Neural cell (in vitro differentiated cells): ENCODE measurements around the gene HENMT1. TPM values are rescaled to one million over a fixed set of nuclear protein-coding genes. Genes with fewer than 3 reads are reported as not detected.

Experiments
- H2AFZ ChIP-seq: fragments of 200-600, 300-800 bp; sonication (generic), shearing (Covaris generic); 2 replicates; pipeline ENCODE4 v1.6.0; 2014; ENCODE audit warnings: low read depth, mild to moderate bottlenecking, antibody characterized with exemption, low read length, moderate library complexity
- H3F3A ChIP-seq: fragments of 200-600 bp; shearing (Covaris generic); 2 replicates; pipeline ENCODE4 v1.6.1; 2016; ENCODE audit warnings: mild to moderate bottlenecking, moderate library complexity, mixed read lengths, antibody characterized with exemption, low read length; ENCODE audit not compliant: insufficient read depth, poor library complexity, severe bottlenecking
- H3K27ac ChIP-seq: fragments of 200-600, 300-800 bp; sonication (generic), shearing (Covaris generic); 2 replicates; pipeline ENCODE4 v1.5.1; 2014; ENCODE audit warnings: mild to moderate bottlenecking, low read length, moderate library complexity
- H3K27me3 ChIP-seq: fragments of 300-800, 200-600 bp; sonication (generic), shearing (Covaris generic); 2 replicates; pipeline ENCODE4 v1.6.0; 2014; ENCODE audit warnings: mild to moderate bottlenecking, low read depth, low read length, moderate library complexity; ENCODE audit not compliant: insufficient read depth
- H3K36me3 ChIP-seq: fragments of 300-800, 200-600 bp; sonication (generic), shearing (Covaris generic); 2 replicates; pipeline ENCODE4 v1.5.1; 2014; ENCODE audit warnings: mild to moderate bottlenecking, antibody characterized with exemption, low read length, moderate library complexity; ENCODE audit not compliant: insufficient read depth
- H3K4me2 ChIP-seq: fragments of 300-800, 200-600 bp; sonication (generic), shearing (Covaris generic); 2 replicates; pipeline ENCODE4 v1.6.0; 2014; ENCODE audit warnings: mild to moderate bottlenecking, low read length
- H3K4me3 ChIP-seq: fragments of 300-800, 200-600 bp; sonication (generic), shearing (Covaris generic); 2 replicates; pipeline ENCODE4 v1.5.1; 2014; ENCODE audit warnings: mild to moderate bottlenecking, low read length, moderate library complexity
- H3K79me2 ChIP-seq: fragments of 200-600 bp; shearing (Covaris generic); replicated peaks from 2 replicates; pipeline ENCODE4 v1.6.0; 2014; ENCODE audit warnings: mild to moderate bottlenecking, low read length, moderate library complexity; ENCODE audit not compliant: insufficient read depth
- H3K9ac ChIP-seq: fragments of 300-800, 200-600 bp; sonication (generic), shearing (Covaris generic); 2 replicates; pipeline ENCODE4 v1.6.1; 2016; ENCODE audit warnings: mild to moderate bottlenecking, low read length, mixed read lengths
- H3K9me2 ChIP-seq: fragments of 200-600 bp; shearing (Covaris generic); 2 replicates; pipeline ENCODE4 v1.6.1; 2016; ENCODE audit warnings: mild to moderate bottlenecking, low read length, mixed read lengths; ENCODE audit not compliant: insufficient read depth
- H3K9me3 ChIP-seq: fragments of 200-600, 300-800 bp; sonication (generic), shearing (Covaris generic); 2 replicates; pipeline ENCODE4 v1.6.1; 2016; ENCODE audit warnings: mild to moderate bottlenecking, mixed run types, low read length, moderate library complexity, mixed read lengths
- H4K20me1 ChIP-seq: fragments of 200-600 bp; shearing (Covaris generic); 2 replicates; pipeline ENCODE4 v1.6.1; 2016; ENCODE audit warnings: mild to moderate bottlenecking, mixed run types; ENCODE audit not compliant: insufficient read depth
- CTCF ChIP-seq: fragments of 450-650 bp; IDR thresholded peaks from 2 replicates; pipeline ENCODE4 v1.5.1; 2014; ENCODE audit warnings: antibody characterized with exemption, mild to moderate bottlenecking, moderate library complexity; ENCODE audit not compliant: poor library complexity, severe bottlenecking
- EP300 ChIP-seq: fragments of 450-650 bp; conservative IDR thresholded peaks from 2 replicates; pipeline ENCODE4 v1.6.1; 2014; ENCODE audit warnings: antibody characterized with exemption, mild to moderate bottlenecking, moderate library complexity; ENCODE audit not compliant: poor library complexity, severe bottlenecking
- EZH2 ChIP-seq: fragments of 200-600, 300-800 bp; shearing (Covaris generic), sonication (generic); IDR thresholded peaks from 2 replicates; pipeline ENCODE4 v1.6.1; 2014; ENCODE audit warnings: antibody characterized with exemption, low read length, borderline replicate concordance, mild to moderate bottlenecking; ENCODE audit not compliant: insufficient read depth, poor library complexity, severe bottlenecking
- MXI1 ChIP-seq: fragments of 450-650 bp; conservative IDR thresholded peaks from 2 replicates; pipeline ENCODE4 v1.6.1; 2014; ENCODE audit warnings: antibody characterized with exemption, mild to moderate bottlenecking; ENCODE audit not compliant: poor library complexity, severe bottlenecking
- POLR2AphosphoS5 ChIP-seq: IDR thresholded peaks from 2 replicates; pipeline ENCODE4 v1.6.1; 2012
- RAD21 ChIP-seq: fragments of 450-650 bp; conservative IDR thresholded peaks from 2 replicates; pipeline ENCODE4 v1.6.1; 2014; ENCODE audit warnings: antibody characterized with exemption, mild to moderate bottlenecking, moderate library complexity
- REST ChIP-seq: IDR thresholded peaks from 2 replicates; pipeline ENCODE4 v1.6.1; 2012; ENCODE audit warnings: borderline replicate concordance
- SMC3 ChIP-seq: fragments of 450-650 bp; conservative IDR thresholded peaks from 2 replicates; pipeline ENCODE4 v1.6.1; 2014; ENCODE audit warnings: antibody characterized with exemption, mild to moderate bottlenecking, moderate library complexity; ENCODE audit not compliant: poor library complexity
- TAF1 ChIP-seq: IDR thresholded peaks from 2 replicates; pipeline ENCODE4 v1.6.1; 2012; ENCODE audit warnings: low read depth
- polyA plus RNA-seq: library from polyadenylated mRNA; depleted of rRNA; stranded (reverse); fragments of >200 nt; gene quantifications from 2 replicates; pipeline ENCODE4 v1.2.3, GENCODE V29; 2014

Gene HENMT1
- polyA plus RNA-seq, 1 donor from 2014 or later = 4.1 TPM

- no peak for TF ChIP-seq POLR2AphosphoS5
- no peak for TF ChIP-seq EP300
- TF ChIP-seq RAD21 = no peak
- no peak for TF ChIP-seq TAF1
- TF ChIP-seq REST = no peak
- no peak for TF ChIP-seq SMC3
- TF ChIP-seq CTCF = no peak
- TF ChIP-seq EZH2 = no peak
- TF ChIP-seq MXI1 = no peak
- Histone ChIP-seq H3F3A (no peaks in the 10 kb centered on the region), H3K9ac (no peak overlapping the region), H3K9me3 (no peaks in the 10 kb centered on the region), H3K79me2 (no peaks in the 10 kb centered on the region), H4K20me1 (no peaks in the 10 kb centered on the region), H3K9me2 (no peaks in the 10 kb centered on the region), H3K4me2 (no peak overlapping the region), H3K27me3 (no peaks in the 10 kb centered on the region), H3K4me3 (no peak overlapping the region), H3K36me3 (no peaks in the 10 kb centered on the region), H3K27ac (no peak overlapping the region), H2AFZ (no peak overlapping the region)
These were observed 3.6 kb upstream of the HENMT1 start for GRCh38 chr1:108664481-108664880.

GRCh38 chr1:108663074-108663473 is 2.2 kb upstream of the HENMT1 start:
- Histone ChIP-seq H3K27ac (no peak overlapping the region), H3K27me3 (no peaks in the 10 kb centered on the region), H4K20me1 (no peaks in the 10 kb centered on the region), H3K9me3 (no peaks in the 10 kb centered on the region), H3K4me2 (no peak overlapping the region), H3K36me3 (no peaks in the 10 kb centered on the region), H3F3A (no peaks in the 10 kb centered on the region), H3K4me3 (no peak overlapping the region), H2AFZ (no peak overlapping the region), H3K9me2 (no peaks in the 10 kb centered on the region), H3K79me2 (no peaks in the 10 kb centered on the region), H3K9ac (no peak overlapping the region)
- TF ChIP-seq EZH2 (no peak), CTCF (no peak), POLR2AphosphoS5 (no peak), RAD21 (no peak), REST (no peak), EP300 (no peak), MXI1 (no peak), TAF1 (no peak), SMC3 (no peak)
